ENCODE data around the gene PLEKHA4. TPM values are rescaled to one million over a fixed set of nuclear protein-coding genes. Genes with fewer than 3 reads are reported as not detected.

PLEKHA4 gene
- total and polyA plus RNA-seq, 9 of the 15 experiments (the other 6 are each of a cell fraction or from before 2014, with no cell fraction given): 0.07 to 30.8 (median 11.4) TPM

DNA sequence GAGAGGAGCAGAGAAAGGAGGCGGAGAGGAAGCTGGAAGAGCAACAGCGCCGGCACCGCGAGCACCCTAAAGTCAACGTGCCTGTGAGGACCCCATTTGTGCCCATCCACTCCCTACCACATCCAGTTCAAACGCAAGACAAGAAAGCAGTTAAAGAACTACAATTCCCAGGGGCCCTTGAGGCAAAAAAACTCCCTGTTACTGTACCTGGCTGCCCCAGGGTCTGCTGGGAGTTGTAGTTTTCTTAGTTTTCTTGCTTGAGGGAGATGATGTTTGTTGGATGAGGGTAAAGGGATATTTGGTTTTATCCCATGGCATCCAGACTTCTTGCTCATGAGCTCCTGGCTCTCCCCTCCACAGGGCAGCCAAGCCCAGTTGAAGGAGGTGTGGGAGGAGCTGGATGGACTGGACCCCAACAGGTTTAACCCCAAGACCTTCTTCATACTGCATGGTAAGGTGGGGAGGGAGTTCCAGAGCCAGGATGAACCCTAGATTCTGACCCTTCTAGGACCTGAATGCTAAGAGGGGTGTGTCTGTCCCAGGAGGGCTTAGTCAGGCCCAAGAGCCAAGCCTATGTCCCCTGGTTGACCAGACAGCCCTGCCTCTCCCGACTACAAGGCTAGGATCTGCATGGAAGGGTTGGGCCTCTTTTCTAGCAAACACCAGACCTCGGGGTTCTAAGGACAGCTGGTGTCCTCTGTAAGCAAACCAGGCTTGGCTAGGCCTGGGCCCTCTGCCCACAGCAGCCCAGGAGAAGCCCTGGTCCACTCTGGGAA lies 44.9 kb upstream of the PLEKHA4 start (continued):
- TF ChIP-seq, protein P1, sequence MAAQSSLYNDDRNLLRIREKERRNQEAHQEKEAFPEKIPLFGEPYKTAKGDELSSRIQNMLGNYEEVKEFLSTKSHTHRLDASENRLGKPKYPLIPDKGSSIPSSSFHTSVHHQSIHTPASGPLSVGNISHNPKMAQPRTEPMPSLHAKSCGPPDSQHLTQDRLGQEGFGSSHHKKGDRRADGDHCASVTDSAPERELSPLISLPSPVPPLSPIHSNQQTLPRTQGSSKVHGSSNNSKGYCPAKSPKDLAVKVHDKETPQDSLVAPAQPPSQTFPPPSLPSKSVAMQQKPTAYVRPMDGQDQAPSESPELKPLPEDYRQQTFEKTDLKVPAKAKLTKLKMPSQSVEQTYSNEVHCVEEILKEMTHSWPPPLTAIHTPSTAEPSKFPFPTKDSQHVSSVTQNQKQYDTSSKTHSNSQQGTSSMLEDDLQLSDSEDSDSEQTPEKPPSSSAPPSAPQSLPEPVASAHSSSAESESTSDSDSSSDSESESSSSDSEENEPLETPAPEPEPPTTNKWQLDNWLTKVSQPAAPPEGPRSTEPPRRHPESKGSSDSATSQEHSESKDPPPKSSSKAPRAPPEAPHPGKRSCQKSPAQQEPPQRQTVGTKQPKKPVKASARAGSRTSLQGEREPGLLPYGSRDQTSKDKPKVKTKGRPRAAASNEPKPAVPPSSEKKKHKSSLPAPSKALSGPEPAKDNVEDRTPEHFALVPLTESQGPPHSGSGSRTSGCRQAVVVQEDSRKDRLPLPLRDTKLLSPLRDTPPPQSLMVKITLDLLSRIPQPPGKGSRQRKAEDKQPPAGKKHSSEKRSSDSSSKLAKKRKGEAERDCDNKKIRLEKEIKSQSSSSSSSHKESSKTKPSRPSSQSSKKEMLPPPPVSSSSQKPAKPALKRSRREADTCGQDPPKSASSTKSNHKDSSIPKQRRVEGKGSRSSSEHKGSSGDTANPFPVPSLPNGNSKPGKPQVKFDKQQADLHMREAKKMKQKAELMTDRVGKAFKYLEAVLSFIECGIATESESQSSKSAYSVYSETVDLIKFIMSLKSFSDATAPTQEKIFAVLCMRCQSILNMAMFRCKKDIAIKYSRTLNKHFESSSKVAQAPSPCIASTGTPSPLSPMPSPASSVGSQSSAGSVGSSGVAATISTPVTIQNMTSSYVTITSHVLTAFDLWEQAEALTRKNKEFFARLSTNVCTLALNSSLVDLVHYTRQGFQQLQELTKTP (IDR thresholded peaks at IDR 0.05; ENCODE audit: low read depth in 1 of 2, partially characterized antibody in 2 of 2): peak in 1 of 2 experiments; percentile 98
- TF ChIP-seq KAT8 (IDR thresholded peaks at IDR 0.05; ENCODE audit: low read depth): no peak
- no peak for TF ChIP-seq EP400 (IDR thresholded peaks at IDR 0.05)
- TF ChIP-seq RFX7 (CRISPR knock-in tag; IDR thresholded peaks at IDR 0.05): no peak
- no peak for TF ChIP-seq HNRNPK (IDR thresholded peaks at IDR 0.05; ENCODE audit: low read depth, low read length, poor library complexity, severe bottlenecking)
- no peak for TF ChIP-seq ZHX1 (conservative IDR thresholded peaks at IDR 0.05; ENCODE audit: low read length)
- TF ChIP-seq EHMT2 (IDR thresholded peaks at IDR 0.05): no peak
- TF ChIP-seq SOX6 (IDR thresholded peaks at IDR 0.05): no peak
- TF ChIP-seq POLR3G (IDR thresholded peaks at IDR 0.05; ENCODE audit: extremely low read depth, insufficient read length, insufficient replicate concordance): no peak
- TF ChIP-seq BRF2 (IDR thresholded peaks at IDR 0.05; ENCODE audit: borderline replicate concordance, insufficient read depth, insufficient read length): no peak
- no peak for TF ChIP-seq TBL1XR1 (IDR thresholded peaks at IDR 0.05; ENCODE audit: low read length in 2 of 2)
- TF ChIP-seq HDAC1 (IDR thresholded peaks at IDR 0.05): no peak
- TF ChIP-seq RUNX1 (IDR thresholded peaks at IDR 0.05; ENCODE audit: low read depth): no peak
- no peak for TF ChIP-seq ZNF197 (CRISPR knock-in tag; IDR thresholded peaks at IDR 0.05; ENCODE audit: low read depth)
